Smooth muscle cell (in vitro differentiated cells): Measurements from ENCODE around the gene CYP2C19. TPM values are rescaled to one million over a fixed set of nuclear protein-coding genes. Genes with fewer than 3 reads are reported as not detected.

Source experiments
- DNase-seq: peaks from one replicate; lab custom pipeline; 2025; ENCODE audit not compliant: unreplicated experiment; lab: John Stamatoyannopoulos, UW
- H2AFZ ChIP-seq: fragments of 200-600 bp; sonication (generic); 2 replicates; pipeline ENCODE4 v1.6.0; 2016; ENCODE audit warnings: antibody characterized with exemption, low read depth, mild to moderate bottlenecking
- H3F3A ChIP-seq: fragments of 200-600 bp; sonication (generic); 2 replicates; pipeline ENCODE4 v1.6.0; 2017; ENCODE audit warnings: antibody characterized with exemption, low read depth
- H3K27ac ChIP-seq: fragments of 200-600 bp; sonication (generic); 2 replicates; pipeline ENCODE4 v1.5.1; 2016; ENCODE audit warnings: low read depth, mild to moderate bottlenecking
- H3K27me3 ChIP-seq: fragments of 200-600 bp; sonication (generic); 2 replicates; pipeline ENCODE4 v1.6.1; 2016; ENCODE audit warnings: low read depth, mild to moderate bottlenecking
- H3K36me3 ChIP-seq: fragments of 200-600 bp; sonication (generic); 2 replicates; pipeline ENCODE4 v1.5.1; 2016; ENCODE audit warnings: low read depth
- H3K4me1 ChIP-seq: fragments of 200-600 bp; sonication (generic); 2 replicates; pipeline ENCODE4 v1.5.1; 2016; ENCODE audit warnings: low read depth
- H3K4me2 ChIP-seq: fragments of 200-600 bp; sonication (generic); 2 replicates; pipeline ENCODE4 v1.6.0; 2016; ENCODE audit warnings: mild to moderate bottlenecking
- H3K4me3 ChIP-seq: fragments of 200-600 bp; sonication (generic); 2 replicates; pipeline ENCODE4 v1.5.1; 2016; ENCODE audit warnings: mild to moderate bottlenecking
- H3K79me2 ChIP-seq: fragments of 200-600 bp; sonication (generic); 2 replicates; pipeline ENCODE4 v1.6.0; 2016; ENCODE audit warnings: low read depth, mild to moderate bottlenecking
- H3K9ac ChIP-seq: fragments of 200-600 bp; sonication (generic); 2 replicates; pipeline ENCODE4 v1.6.0; 2016; ENCODE audit warnings: low read depth
- H3K9me3 ChIP-seq: fragments of 200-600 bp; sonication (generic); replicated peaks from 2 replicates; pipeline ENCODE4 v1.5.1; 2016; ENCODE audit warnings: low read depth
- H4K20me1 ChIP-seq: fragments of 200-600 bp; sonication (generic); 2 replicates; pipeline ENCODE4 v1.6.0; 2016; ENCODE audit warnings: low read depth
- WGBS: methylation state at CpG from one replicate; pipeline ENCODE4 v1.1.7; 2016; ENCODE audit warnings: low lambda C conversion rate; 5-methylcytosine and 5-hydroxymethylcytosine counted together
- polyA plus RNA-seq: library from polyadenylated mRNA; unstranded; fragments of >200 nt; fragmentation: Nextera tagmentation; extraction: Ambion mirVana; gene quantifications from 2 replicates; pipeline ENCODE4 v1.2.1, GENCODE V29; 2016
- total RNA-seq: library from RNA; depleted of rRNA; stranded (reverse); fragments of >200 nt; gene quantifications from 2 replicates; pipeline ENCODE4 v1.2.3, GENCODE V29; 2014
- TF ChIP-seq, protein P1 (sequence below): fragments of 200-600 bp; sonication (generic); IDR thresholded peaks from 2 replicates; pipeline ENCODE4 v1.5.1; 2017; ENCODE audit warnings: borderline replicate concordance, mild to moderate bottlenecking, antibody characterized with exemption; ENCODE audit not compliant: insufficient read depth, poor library complexity, severe bottlenecking

CYP2C19 gene
- total and polyA plus RNA-seq, 2 experiments from 2014 or later: 0.10 to 0.76 TPM

- no peak overlapping the region for H2AFZ ChIP-seq
- H3K36me3 ChIP-seq: no peaks in the 10 kb centered on the region
- H3K4me2 ChIP-seq: no peak overlapping the region
- no peak overlapping the region for H3K4me3 ChIP-seq
- no peaks in the 10 kb centered on the region for H3K27me3 ChIP-seq
- no peaks in the 10 kb centered on the region for H3K9me3 ChIP-seq
- TF ChIP-seq, protein P1, sequence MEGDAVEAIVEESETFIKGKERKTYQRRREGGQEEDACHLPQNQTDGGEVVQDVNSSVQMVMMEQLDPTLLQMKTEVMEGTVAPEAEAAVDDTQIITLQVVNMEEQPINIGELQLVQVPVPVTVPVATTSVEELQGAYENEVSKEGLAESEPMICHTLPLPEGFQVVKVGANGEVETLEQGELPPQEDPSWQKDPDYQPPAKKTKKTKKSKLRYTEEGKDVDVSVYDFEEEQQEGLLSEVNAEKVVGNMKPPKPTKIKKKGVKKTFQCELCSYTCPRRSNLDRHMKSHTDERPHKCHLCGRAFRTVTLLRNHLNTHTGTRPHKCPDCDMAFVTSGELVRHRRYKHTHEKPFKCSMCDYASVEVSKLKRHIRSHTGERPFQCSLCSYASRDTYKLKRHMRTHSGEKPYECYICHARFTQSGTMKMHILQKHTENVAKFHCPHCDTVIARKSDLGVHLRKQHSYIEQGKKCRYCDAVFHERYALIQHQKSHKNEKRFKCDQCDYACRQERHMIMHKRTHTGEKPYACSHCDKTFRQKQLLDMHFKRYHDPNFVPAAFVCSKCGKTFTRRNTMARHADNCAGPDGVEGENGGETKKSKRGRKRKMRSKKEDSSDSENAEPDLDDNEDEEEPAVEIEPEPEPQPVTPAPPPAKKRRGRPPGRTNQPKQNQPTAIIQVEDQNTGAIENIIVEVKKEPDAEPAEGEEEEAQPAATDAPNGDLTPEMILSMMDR: no peak
- H3K4me1 ChIP-seq: no peaks in the 10 kb centered on the region
- no peak overlapping the region for H3K9ac ChIP-seq
- DNase-seq: no peak
- no peaks in the 10 kb centered on the region for H3F3A ChIP-seq
- H3K27ac ChIP-seq: no peak overlapping the region
- no peaks in the 10 kb centered on the region for H3K79me2 ChIP-seq
- H4K20me1 ChIP-seq: no peaks in the 10 kb centered on the region
These were observed 88.8 kb downstream of the CYP2C19 start for GRCh38 chr10:94851263-94851662.

DNA sequence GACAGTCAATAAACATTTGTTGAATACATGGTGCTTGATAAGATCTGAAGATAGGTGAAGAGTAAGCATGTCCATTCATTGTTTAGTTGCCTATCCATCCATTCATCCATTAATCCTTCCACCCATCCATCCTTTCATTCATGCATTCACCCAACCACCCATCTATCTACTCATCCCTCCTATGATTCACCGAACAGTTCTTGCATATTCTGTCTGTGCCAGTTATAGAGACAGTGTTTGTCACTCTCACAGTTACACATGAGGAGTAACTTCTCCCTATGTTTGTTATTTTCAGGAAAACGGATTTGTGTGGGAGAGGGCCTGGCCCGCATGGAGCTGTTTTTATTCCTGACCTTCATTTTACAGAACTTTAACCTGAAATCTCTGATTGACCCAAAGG lies 90.0 kb downstream of the CYP2C19 start:
- H3F3A ChIP-seq: no peaks in the 10 kb centered on the region
- no peaks in the 10 kb centered on the region for H3K27me3 ChIP-seq
- no peak for DNase-seq
- H3K79me2 ChIP-seq: no peaks in the 10 kb centered on the region
- H2AFZ ChIP-seq: no peak overlapping the region
- no peaks in the 10 kb centered on the region for H3K4me1 ChIP-seq
- H4K20me1 ChIP-seq: no peaks in the 10 kb centered on the region
- 84% methylated on average over 3 of the region's 3 CpGs for WGBS
- no peak overlapping the region for H3K9ac ChIP-seq
- H3K27ac ChIP-seq: no peak overlapping the region
- H3K4me3 ChIP-seq: no peak overlapping the region
- H3K36me3 ChIP-seq: no peaks in the 10 kb centered on the region
- no peak overlapping the region for H3K4me2 ChIP-seq
- TF ChIP-seq, protein P1: no peak
- H3K9me3 ChIP-seq: no peaks in the 10 kb centered on the region

DNA sequence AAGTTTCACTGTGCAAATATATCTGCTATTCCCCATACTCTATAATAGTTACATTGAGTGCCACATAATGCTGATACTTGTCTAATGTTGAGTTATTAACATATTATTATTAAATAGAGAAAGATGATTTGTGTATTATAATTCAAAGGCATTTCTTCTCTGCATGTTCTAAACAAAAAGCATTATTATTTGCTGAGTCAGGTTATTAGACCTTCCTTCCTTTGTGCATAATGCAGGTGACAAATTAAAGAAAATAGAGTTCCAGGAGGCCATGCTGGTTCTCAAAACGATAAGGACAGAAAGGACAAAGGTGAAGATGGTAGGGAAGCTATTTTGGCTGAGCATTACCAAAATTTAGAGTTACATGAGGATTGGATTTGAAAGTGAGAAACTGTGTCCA lies 90.6 kb downstream of the CYP2C19 start:
- no peak overlapping the region for H3K27ac ChIP-seq
- no peaks in the 10 kb centered on the region for H3K9me3 ChIP-seq
- H4K20me1 ChIP-seq: no peaks in the 10 kb centered on the region
- no peak for DNase-seq
- no peaks in the 10 kb centered on the region for H3F3A ChIP-seq
- 80% methylated on average over 1 of the region's 1 CpG for WGBS
- H3K4me1 ChIP-seq: no peaks in the 10 kb centered on the region
- no peak overlapping the region for H3K4me3 ChIP-seq
- H3K79me2 ChIP-seq: no peaks in the 10 kb centered on the region
- H3K4me2 ChIP-seq: no peak overlapping the region
- no peaks in the 10 kb centered on the region for H3K27me3 ChIP-seq
- no peak overlapping the region for H2AFZ ChIP-seq
- TF ChIP-seq, protein P1: no peak
- no peak overlapping the region for H3K9ac ChIP-seq
- H3K36me3 ChIP-seq: no peaks in the 10 kb centered on the region

GRCh38 chr10:94858005-94858404 lies 95.5 kb downstream of the CYP2C19 start:
- Histone ChIP-seq H2AFZ (no peak overlapping the region), H3K4me2 (no peak overlapping the region), H3K79me2 (no peaks in the 10 kb centered on the region), H3K9me3 (no peaks in the 10 kb centered on the region), H3K27me3 (no peaks in the 10 kb centered on the region), H3K4me3 (no peak overlapping the region), H3K27ac (no peak overlapping the region), H3K9ac (no peak overlapping the region), H3F3A (no peaks in the 10 kb centered on the region), H3K4me1 (no peaks in the 10 kb centered on the region), H4K20me1 (no peaks in the 10 kb centered on the region), H3K36me3 (no peaks in the 10 kb centered on the region)
- WGBS: 74% methylated on average over 4 of the region's 4 CpGs
- no peak for DNase-seq
- TF ChIP-seq, protein P1: no peak
